Fibroblast of lung (primary cell): ENCODE measurements around the gene CRTC1. TPM values are rescaled to one million over a fixed set of nuclear protein-coding genes. Genes with fewer than 3 reads are reported as not detected.
A peak's percentile ranks its signal among the peaks of the same experiment; 100 is the strongest.

Experiments used
- DNase-seq, 2 donors: peaks; one replicate each; pipeline versions ENCODE4 v3.0.0 to v3.0.0-alpha.2; 2010; ENCODE audit warnings: low read depth in 2 of 2
- H2AFZ ChIP-seq: 2 replicates; pipeline ENCODE4 v1.5.1; 2012; ENCODE audit warnings: low read length, control low read depth, inconsistent platforms
- H3K27ac ChIP-seq: 2 replicates; pipeline ENCODE4 v1.5.1; 2011; ENCODE audit warnings: low read length, control low read depth; ENCODE audit not compliant: insufficient read depth
- H3K27me3 ChIP-seq: 2 replicates; pipeline ENCODE4 v1.5.1; 2011; ENCODE audit warnings: mild to moderate bottlenecking, low read length; ENCODE audit not compliant: control insufficient read depth, insufficient read depth
- H3K36me3 ChIP-seq: 2 replicates; pipeline ENCODE4 v1.5.1; 2011; ENCODE audit warnings: low read length; ENCODE audit not compliant: control insufficient read depth, insufficient read depth
- H3K4me1 ChIP-seq: 2 replicates; pipeline ENCODE4 v1.5.1; 2011; ENCODE audit warnings: low read length; ENCODE audit not compliant: control insufficient read depth, insufficient read depth; ENCODE audit errors: extremely low read depth
- H3K4me2 ChIP-seq: 2 replicates; pipeline ENCODE4 v1.5.1; 2011; ENCODE audit warnings: low read length, control low read depth; ENCODE audit not compliant: insufficient read depth; ENCODE audit errors: extremely low read depth
- H3K4me3 ChIP-seq, 4 experiments: fragments of 200-600 bp in 1 of 4; sonication (generic) in 1 of 4; replicated peaks in 1 of 4; 2 replicates each; pipeline ENCODE4 v1.5.1; 2011 to 2016; ENCODE audit warnings: low read length in 4 of 4, low read depth in 3 of 4, mild to moderate bottlenecking in 3 of 4, control low read depth in 2 of 4, inconsistent platforms in 1 of 4, mixed read lengths in 1 of 4; ENCODE audit not compliant: insufficient read depth in 1 of 4; ENCODE audit errors: control extremely low read depth in 1 of 4
- H3K79me2 ChIP-seq: 2 replicates; pipeline ENCODE4 v1.5.1; 2012; ENCODE audit warnings: mild to moderate bottlenecking, low read length, inconsistent platforms; ENCODE audit not compliant: control insufficient read depth, insufficient read depth
- H3K9ac ChIP-seq: 2 replicates; pipeline ENCODE4 v1.5.1; 2011; ENCODE audit warnings: mild to moderate bottlenecking, low read length, control low read depth; ENCODE audit not compliant: insufficient read depth
- H3K9me3 ChIP-seq: 2 replicates; pipeline ENCODE4 v1.5.1; 2012; ENCODE audit warnings: low read depth, low read length; ENCODE audit not compliant: control insufficient read depth, insufficient read depth
- H4K20me1 ChIP-seq: 2 replicates; pipeline ENCODE4 v1.5.1; 2011; ENCODE audit warnings: low read length; ENCODE audit not compliant: control insufficient read depth, insufficient read depth; ENCODE audit errors: extremely low read depth
- CTCF ChIP-seq, 2 donors: IDR thresholded peaks in 1 of 2; conservative IDR thresholded peaks in 1 of 2; 1 replicate in 1 of 2; 2 replicates in 1 of 2; pipeline ENCODE4 v1.5.1; 2011 to 2012; ENCODE audit warnings: low read length in 2 of 2, control low read depth in 1 of 2, inconsistent platforms in 1 of 2, low read depth in 1 of 2, mild to moderate bottlenecking in 1 of 2
- EZH2 ChIP-seq: IDR thresholded peaks from 2 replicates; pipeline ENCODE4 v1.5.1; 2012; ENCODE audit warnings: low read length, control low read depth, mild to moderate bottlenecking; ENCODE audit errors: missing control alignments
- polyA plus RNA-seq, 2 donors: library from polyadenylated mRNA; depleted of rRNA in 1 of 2; stranded (reverse) in 1 of 2; unstranded in 1 of 2; fragments of >200 nt; gene quantifications; 2 replicates each; pipeline ENCODE4 v1.2.1, GENCODE V29; 2011 to 2012; ENCODE audit warnings: missing spikeins in 1 of 2
- total RNA-seq: library from RNA; depleted of rRNA; stranded (reverse); fragments of >200 nt; gene quantifications from 2 replicates; pipeline ENCODE4 v1.2.1, GENCODE V29; 2014

The CRTC1 gene
- total and polyA plus RNA-seq, 2 donors (not counting 1 experiment from before 2014, with no cell fraction given) = 1.2 to 2.0 TPM

DNA sequence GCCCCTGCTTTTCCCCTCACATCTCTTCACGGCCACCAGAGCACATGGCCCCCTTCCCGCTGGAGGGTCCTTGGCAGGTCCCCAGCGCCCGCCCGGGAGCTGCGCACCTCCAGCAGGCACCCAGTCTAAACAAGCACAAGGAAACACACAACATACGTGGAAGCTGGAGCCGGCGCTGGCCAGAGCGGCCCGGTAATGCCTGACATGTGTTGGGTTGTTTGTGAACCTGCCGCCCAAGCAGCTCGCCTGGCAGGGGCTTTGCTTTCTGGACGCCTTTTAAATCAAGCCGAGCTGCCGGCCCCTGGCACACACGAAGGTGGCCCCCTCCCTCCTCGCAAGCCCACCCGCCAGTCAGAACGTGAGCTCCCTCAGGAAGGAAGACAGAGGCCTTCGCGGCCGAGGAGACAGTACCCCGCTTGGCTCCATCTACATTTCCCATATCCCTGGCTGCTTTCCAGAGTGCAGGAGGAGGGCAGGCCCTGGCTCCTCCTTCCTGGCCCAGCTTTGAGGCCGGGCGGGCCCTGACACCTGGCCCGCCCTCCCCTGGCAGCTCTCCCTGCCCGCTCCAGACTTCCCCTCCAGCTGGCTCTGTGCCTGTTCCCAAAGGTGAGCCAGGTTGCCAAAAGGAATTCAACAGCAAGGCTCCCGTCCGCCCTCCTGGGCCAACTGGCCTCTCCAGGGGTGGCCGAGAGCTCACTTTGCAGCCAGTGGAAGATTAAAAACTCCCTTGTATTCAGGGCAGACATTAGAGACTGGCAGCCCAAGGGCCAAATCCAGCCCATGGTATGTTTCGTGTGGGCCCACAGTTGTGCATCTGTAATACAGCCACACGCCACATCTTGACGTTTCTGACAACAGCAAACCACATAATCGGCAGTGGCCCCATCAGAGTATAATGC lies 78.9 kb downstream of the CRTC1 start:
- DNase-seq = peak; percentile 56 to 72

GRCh38 chr19:18763674-18764590 lies 80.5 kb downstream of the CRTC1 start:
- Histone ChIP-seq H3K9ac (no peak overlapping the region), H3K4me2 (no peak overlapping the region), H3K27ac (no peak overlapping the region), H2AFZ (no peak overlapping the region), H3K79me2 (no peaks in the 10 kb centered on the region), H3K4me1 (peaks cover 6% of the 10 kb centered on the region), H3K4me3 (no peak overlapping the region), H3K36me3 (no peaks in the 10 kb centered on the region), H4K20me1 (no peaks in the 10 kb centered on the region), H3K9me3 (no peaks in the 10 kb centered on the region), H3K27me3 (no peaks in the 10 kb centered on the region)
- TF ChIP-seq CTCF (conservative IDR thresholded peaks at IDR 0.05 in 1 of 2, IDR thresholded peaks at IDR 0.05 in 1 of 2; ENCODE audit: low read depth in 1 of 2, low read length in 2 of 2) (no peak), EZH2 (no peak)
- DNase-seq = peak in 1 of 2 donors; percentile 75

More for the DNA sequence above, 78.9 kb downstream of the CRTC1 start:
- no peaks in the 10 kb centered on the region for H3K9me3 ChIP-seq
- H3K4me2 ChIP-seq = peak overlapping the region; percentile 13
- no peaks in the 10 kb centered on the region for H3K27me3 ChIP-seq
- TF ChIP-seq CTCF (conservative IDR thresholded peaks at IDR 0.05 in 1 of 2, IDR thresholded peaks at IDR 0.05 in 1 of 2; ENCODE audit: low read depth in 1 of 2, low read length in 2 of 2) (no peak), EZH2 (no peak)
- H2AFZ ChIP-seq = no peak overlapping the region
- H3K4me3 ChIP-seq = no peak overlapping the region
- H3K79me2 ChIP-seq = no peaks in the 10 kb centered on the region
- H3K4me1 ChIP-seq = peaks cover 6% of the 10 kb centered on the region
- H3K9ac ChIP-seq = no peak overlapping the region
- H3K27ac ChIP-seq = no peak overlapping the region
- no peaks in the 10 kb centered on the region for H3K36me3 ChIP-seq
- no peaks in the 10 kb centered on the region for H4K20me1 ChIP-seq

DNA sequence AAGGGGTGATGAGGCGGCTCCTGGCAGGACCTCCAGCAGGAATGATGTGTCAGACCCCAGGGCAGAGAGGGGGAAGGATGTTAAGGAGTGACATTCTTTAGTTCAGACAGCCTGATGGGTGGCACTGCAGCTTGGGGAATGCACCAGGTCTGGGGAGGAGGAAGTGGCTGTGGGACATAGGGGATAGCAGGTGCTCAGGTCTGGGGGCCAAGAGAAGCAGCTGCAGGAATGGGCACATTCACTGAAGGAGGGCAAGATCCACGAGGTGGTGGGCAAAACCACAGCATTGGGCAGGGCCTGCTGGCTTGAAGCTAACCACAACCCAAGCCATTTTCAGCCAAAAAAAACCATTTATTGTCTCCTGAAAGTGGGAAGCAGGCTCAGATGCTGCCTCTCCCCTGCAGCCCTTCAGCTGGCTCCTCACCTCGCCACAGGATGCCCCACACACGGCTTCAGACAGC lies 81.1 kb downstream of the CRTC1 start:
- Histone ChIP-seq H4K20me1 (no peaks in the 10 kb centered on the region), H3K36me3 (no peaks in the 10 kb centered on the region), H3K79me2 (no peaks in the 10 kb centered on the region), H3K27me3 (no peaks in the 10 kb centered on the region), H3K27ac (no peak overlapping the region), H3K4me2 (no peak overlapping the region), H3K4me3 (no peak overlapping the region), H2AFZ (no peak overlapping the region), H3K9ac (no peak overlapping the region), H3K9me3 (no peaks in the 10 kb centered on the region), H3K4me1 (peaks cover 6% of the 10 kb centered on the region)
- peak in 1 of 2 donors; percentile 37 for DNase-seq
- TF ChIP-seq CTCF (conservative IDR thresholded peaks at IDR 0.05 in 1 of 2, IDR thresholded peaks at IDR 0.05 in 1 of 2; ENCODE audit: low read depth in 1 of 2, low read length in 2 of 2) (no peak), EZH2 (no peak)
